ENCODE results near the gene LRRIQ4.

LRRIQ4 gene

DNA sequence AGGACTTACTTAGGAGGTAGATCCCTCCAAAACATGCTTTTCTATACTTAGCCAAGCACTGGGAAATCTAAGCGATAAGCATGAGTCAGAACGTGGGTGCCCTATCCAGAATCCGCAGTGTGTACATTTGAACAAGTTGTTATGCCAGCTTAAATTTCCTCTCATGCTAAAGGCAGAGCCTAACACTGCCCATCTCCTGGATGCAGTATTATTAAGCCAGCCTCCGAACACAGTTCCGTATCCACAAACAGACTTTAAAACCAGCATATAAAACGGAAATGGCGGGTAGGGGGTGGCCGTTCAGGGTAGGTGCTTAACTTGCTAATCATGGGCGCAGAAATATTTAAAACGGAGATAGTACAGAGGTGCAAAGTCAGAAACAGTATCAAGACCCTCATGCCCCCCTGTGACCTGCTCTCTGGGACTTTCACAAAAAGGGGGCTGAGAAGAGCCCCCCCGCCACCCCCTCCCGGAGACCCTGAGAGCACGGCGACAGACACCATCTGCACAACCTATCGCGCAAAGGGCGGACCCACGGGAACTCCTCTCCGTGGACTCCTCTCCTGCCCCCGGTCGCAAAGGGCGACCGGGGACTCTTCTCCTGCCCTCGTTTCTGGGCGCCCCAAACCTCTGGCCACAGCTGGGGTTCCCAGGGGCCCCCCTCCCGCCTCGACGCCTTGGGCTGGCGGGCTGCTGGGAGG, 889 bp upstream of the LRRIQ4 start:
- DNase-seq, result no peak

- no peak for DNase-seq
These were observed 608 bp downstream of the LRRIQ4 start for GRCh38 chr3:169813278-169813677.

GRCh38 chr3:169813757-169814517, 1.3 kb downstream of the LRRIQ4 start:
- DNase-seq, result peak; percentile 82

- no peak for DNase-seq
These were observed 3.0 kb downstream of the LRRIQ4 start for GRCh38 chr3:169815590-169816150.

- no peak for DNase-seq
These were observed 5.6 kb downstream of the LRRIQ4 start for GRCh38 chr3:169818316-169818715.

DNA sequence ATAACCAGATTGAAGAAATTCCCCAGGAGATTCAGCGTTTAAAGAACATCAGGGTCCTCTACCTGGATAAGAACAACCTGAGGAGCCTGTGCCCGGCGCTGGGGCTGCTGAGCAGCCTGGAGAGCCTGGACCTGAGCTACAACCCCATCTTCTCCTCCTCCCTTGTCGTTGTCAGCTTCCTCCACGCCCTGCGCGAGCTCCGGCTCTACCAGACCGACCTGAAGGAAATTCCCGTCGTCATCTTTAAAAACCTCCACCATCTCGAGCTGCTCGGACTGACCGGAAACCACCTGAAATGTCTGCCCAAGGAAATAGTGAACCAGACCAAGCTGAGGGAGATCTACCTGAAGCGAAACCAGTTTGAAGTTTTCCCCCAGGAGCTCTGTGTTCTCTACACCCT, 9.4 kb downstream of the LRRIQ4 start:
- DNase-seq, result no peak

GRCh38 chr3:169822540-169822939, 9.9 kb downstream of the LRRIQ4 start:
- DNase-seq, result no peak

DNA sequence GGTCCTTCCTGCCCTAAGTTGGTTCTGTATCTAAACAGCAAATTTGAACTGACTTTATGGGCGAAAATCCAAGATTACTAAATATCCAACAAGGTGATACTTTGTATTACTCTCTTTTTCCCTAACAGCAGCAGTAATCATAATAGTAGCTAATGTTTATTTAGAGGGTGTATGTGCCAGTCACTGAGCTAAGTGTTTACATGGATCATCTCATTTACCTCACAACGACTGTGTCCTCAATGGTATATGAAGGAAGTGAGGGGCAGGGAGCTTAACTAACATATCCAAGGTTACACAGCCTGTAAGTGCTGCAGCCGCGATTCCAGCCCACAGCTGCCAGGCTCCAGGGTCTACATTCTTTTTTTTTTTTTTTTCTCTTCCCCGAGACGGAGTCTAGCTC, 10.3 kb downstream of the LRRIQ4 start:
- no peak for DNase-seq

- DNase-seq, result no peak
These were observed 12.6 kb downstream of the LRRIQ4 start for GRCh38 chr3:169825316-169825715.

DNA sequence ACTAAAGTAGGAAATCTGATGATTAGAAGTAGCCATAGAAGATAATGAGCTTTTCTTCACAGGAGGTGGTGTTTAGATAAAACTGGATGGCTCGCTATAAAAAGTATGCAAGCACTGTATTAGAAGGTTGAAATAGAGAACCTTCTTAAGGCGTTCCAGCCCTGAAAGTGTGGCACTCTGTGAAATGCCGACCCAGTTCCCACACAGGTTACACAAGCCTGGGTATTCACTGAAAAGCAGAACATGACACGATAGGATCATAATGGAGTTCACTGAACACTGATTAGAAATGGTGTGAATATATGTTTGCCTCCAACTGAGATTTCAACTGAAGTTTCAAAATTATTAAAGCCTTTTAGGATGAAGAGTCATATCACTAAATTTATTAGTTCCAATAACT, 15.0 kb downstream of the LRRIQ4 start:
- DNase-seq, result no peak

- DNase-seq, result no peak
These were observed 22.9 kb downstream of the LRRIQ4 start for GRCh38 chr3:169835533-169835932.

- no peak for DNase-seq
These were observed 23.6 kb downstream of the LRRIQ4 start for GRCh38 chr3:169836078-169836941.

DNA sequence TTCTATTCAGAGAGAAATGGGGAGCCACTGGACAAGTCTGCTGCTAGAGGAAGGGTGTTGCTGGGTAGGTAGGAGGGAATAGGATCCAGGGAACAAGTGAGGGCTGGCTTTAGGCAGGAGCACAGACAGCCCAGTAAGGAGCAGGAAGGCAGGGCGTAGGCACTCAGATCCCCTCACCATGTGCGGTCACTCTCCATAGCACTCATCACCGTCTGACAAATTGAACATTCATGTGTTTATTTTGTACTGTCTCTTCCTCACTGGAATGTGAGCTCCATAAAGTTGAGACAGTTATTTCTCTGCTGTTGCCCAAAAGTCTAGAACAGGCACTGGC, 24.2 kb downstream of the LRRIQ4 start:
- no peak for DNase-seq

- no peak for DNase-seq
These were observed 25.9 kb downstream of the LRRIQ4 start for GRCh38 chr3:169838511-169839030.

DNA sequence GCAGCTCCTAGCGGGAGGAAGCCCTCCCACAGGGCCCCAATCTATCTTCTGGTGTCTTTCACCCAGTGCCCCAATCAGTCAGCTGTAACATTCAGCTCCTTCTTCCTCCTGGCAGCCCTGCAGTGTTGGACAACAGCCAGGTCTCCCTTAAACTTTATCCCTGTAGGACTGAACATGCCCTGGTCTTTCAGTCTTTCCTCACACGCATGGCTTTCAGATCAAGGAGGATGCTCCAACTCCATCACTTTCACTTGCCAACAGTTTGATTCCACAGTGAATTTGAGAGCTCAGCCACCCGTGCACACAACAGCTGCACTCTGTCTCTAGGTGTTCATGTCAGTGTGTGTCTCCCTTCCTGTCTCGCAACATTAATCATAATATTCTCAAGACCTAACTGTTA, 28.5 kb downstream of the LRRIQ4 start:
- DNase-seq, result no peak

DNA sequence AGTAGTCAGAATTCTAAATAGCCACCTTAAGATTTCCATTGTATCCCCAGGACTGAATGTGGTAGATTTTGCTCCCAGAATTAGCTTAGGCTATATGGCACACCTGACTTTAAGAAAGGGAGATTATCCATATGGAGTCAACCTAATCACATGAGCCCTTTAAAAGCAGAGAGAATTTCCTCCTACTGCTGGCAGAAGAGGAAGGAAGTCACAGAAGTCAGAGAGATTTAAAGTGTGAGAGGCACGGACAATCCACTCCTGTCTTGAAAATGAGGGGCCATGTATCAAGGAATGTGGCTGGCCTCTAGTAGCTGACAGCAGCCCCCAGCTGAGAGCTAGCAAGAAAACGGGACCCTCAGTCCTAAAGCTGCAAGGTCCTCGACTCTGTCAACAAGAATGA, 30.3 kb downstream of the LRRIQ4 start:
- no peak for DNase-seq

GRCh38 chr3:169846458-169847193, 34.0 kb downstream of the LRRIQ4 start:
- DNase-seq, result no peak

DNA sequence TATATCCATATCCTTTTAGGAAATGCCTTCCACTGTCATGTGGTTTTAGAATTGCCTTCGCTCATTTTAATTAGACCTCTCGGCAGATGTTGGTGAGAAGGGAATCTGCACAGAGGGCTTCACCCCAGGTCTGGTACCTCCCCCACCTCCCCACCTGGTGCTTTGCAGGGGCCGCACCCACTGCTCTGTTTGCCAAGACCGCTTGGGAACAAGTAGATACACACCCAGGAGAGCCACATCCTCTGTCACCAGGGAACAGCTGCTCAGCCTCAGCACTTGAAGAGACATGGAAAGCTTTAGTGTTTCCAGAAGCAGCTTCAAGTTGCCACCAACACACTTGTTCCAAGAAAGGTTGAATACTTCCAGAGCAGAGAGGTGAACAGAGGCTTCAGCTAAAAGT, 35.2 kb downstream of the LRRIQ4 start:
- DNase-seq, result no peak

DNA sequence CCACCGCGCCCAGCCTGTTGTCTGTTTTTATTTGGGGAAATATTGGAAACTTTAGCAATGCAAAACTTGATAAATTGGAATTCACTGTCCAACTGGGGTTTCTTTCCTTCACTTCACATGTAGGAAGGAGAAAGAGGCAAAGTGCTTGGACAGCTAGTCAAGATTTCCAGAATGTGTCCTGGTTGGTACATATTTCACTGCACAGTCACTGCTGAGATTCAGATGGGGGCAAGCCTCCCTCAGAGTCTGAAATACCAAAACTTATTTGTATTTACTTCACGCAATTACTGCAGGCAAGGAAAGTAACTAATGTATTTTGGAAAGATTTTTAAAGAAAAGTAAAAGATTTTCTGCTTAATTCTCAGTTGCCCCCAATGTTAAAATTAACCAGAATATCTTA, 36.1 kb downstream of the LRRIQ4 start:
- no peak for DNase-seq

DNA sequence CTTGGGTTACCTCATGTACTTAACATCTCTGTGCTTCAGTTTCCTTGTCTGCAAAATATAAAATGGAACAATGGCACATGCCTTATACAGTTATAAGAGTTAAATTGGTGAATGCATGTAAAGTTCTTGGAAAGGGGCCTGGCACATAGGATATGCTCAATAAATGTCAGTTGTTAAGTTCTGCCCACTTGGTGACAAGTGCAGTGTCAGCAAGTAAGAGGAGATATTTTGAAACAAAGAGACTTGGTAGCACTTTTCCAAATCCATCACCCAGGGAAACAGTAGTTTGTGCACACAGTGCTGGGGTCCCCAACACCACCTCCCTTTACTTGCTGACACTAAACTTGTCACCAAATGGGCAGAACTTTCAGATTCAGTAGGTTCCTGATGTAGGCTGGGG, 37.9 kb downstream of the LRRIQ4 start:
- no peak for DNase-seq

- no peak for DNase-seq
These were observed 42.8 kb downstream of the LRRIQ4 start for GRCh38 chr3:169855514-169855913.

DNA sequence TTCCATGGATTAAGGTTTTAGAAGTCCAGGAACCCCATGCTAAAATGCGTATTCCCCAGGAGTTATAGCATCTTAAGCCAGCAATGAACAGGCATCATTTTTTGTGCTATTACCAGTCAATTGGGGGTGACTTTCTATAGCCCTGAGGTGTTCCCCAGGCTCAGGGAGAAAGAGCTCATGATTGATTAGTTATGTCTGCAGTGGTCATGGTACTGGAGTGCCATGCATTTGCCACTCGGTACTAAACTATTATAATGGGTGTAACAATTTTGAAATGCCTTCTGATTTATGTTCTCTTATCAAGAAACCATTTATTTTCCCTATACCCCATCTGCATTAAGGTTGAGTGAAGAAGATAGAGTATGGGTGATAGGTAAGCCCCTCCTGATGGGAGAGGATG, 45.1 kb downstream of the LRRIQ4 start:
- DNase-seq, result no peak

GRCh38 chr3:169861871-169862270, 49.2 kb downstream of the LRRIQ4 start:
- no peak for DNase-seq

Data from activated CD8-positive, alpha-beta memory T cell treated with anti-CD3 and anti-CD28 coated beads, Interleukin-2, amount 50 U/mL, for 48 hours (primary cell).